ENCODE measurements around the gene RPS21. TPM values are rescaled to one million over a fixed set of nuclear protein-coding genes. Genes with fewer than 3 reads are reported as not detected.

Gene RPS21
- polyA plus RNA-seq, 1 donor from 2014 or later, result 1,633 TPM

- no peak overlapping the region for H3K4me2 ChIP-seq (ENCODE audit: low read length)
- H3K36me3 ChIP-seq (ENCODE audit: insufficient read depth, low read length), result no peaks in the 10 kb centered on the region
- no peak overlapping the region for H3K4me3 ChIP-seq (ENCODE audit: low read length)
- no peak overlapping the region for H2AFZ ChIP-seq (ENCODE audit: low read depth, low read length)
- no peaks in the 10 kb centered on the region for H3K9me3 ChIP-seq (ENCODE audit: low read length)
- H3K27ac ChIP-seq (ENCODE audit: low read length), result no peak overlapping the region
- H4K20me1 ChIP-seq (ENCODE audit: insufficient read depth), result no peaks in the 10 kb centered on the region
- no peaks in the 10 kb centered on the region for H3K9me2 ChIP-seq (ENCODE audit: insufficient read depth, low read length)
- no peaks in the 10 kb centered on the region for H3K27me3 ChIP-seq (ENCODE audit: insufficient read depth, low read depth, low read length)
- TF ChIP-seq POLR2AphosphoS5 (IDR thresholded peaks at IDR 0.05), result no peak
- no peak for TF ChIP-seq EP300 (conservative IDR thresholded peaks at IDR 0.05; ENCODE audit: poor library complexity, severe bottlenecking)
- TF ChIP-seq MXI1 (conservative IDR thresholded peaks at IDR 0.05; ENCODE audit: poor library complexity, severe bottlenecking), result no peak
- TF ChIP-seq SMC3 (conservative IDR thresholded peaks at IDR 0.05; ENCODE audit: poor library complexity), result no peak
- TF ChIP-seq RAD21 (conservative IDR thresholded peaks at IDR 0.05), result no peak
- no peak for TF ChIP-seq TAF1 (IDR thresholded peaks at IDR 0.05; ENCODE audit: low read depth)
- TF ChIP-seq CTCF (IDR thresholded peaks at IDR 0.05; ENCODE audit: poor library complexity, severe bottlenecking), result no peak
- TF ChIP-seq EZH2 (IDR thresholded peaks at IDR 0.05; ENCODE audit: borderline replicate concordance, insufficient read depth, low read length, poor library complexity, severe bottlenecking), result no peak
- TF ChIP-seq REST (IDR thresholded peaks at IDR 0.05; ENCODE audit: borderline replicate concordance), result no peak
- H3K79me2 ChIP-seq (replicated peaks; ENCODE audit: insufficient read depth, low read length), result no peaks in the 10 kb centered on the region
- H3K9ac ChIP-seq (ENCODE audit: low read length), result no peak overlapping the region
- no peaks in the 10 kb centered on the region for H3F3A ChIP-seq (ENCODE audit: insufficient read depth, low read length, poor library complexity, severe bottlenecking)
Measured at GRCh38 chr20:62368392-62368975, 18.4 kb upstream of the RPS21 start.

- H3K27me3 ChIP-seq (ENCODE audit: insufficient read depth, low read depth, low read length), result no peaks in the 10 kb centered on the region
- H3K4me3 ChIP-seq (ENCODE audit: low read length), result no peak overlapping the region
- H3K79me2 ChIP-seq (replicated peaks; ENCODE audit: insufficient read depth, low read length), result no peaks in the 10 kb centered on the region
- H3K4me2 ChIP-seq (ENCODE audit: low read length), result no peak overlapping the region
- no peaks in the 10 kb centered on the region for H3F3A ChIP-seq (ENCODE audit: insufficient read depth, low read length, poor library complexity, severe bottlenecking)
- TF ChIP-seq CTCF (IDR thresholded peaks at IDR 0.05; ENCODE audit: poor library complexity, severe bottlenecking), result no peak
- no peak for TF ChIP-seq REST (IDR thresholded peaks at IDR 0.05; ENCODE audit: borderline replicate concordance)
- TF ChIP-seq EZH2 (IDR thresholded peaks at IDR 0.05; ENCODE audit: borderline replicate concordance, insufficient read depth, low read length, poor library complexity, severe bottlenecking), result no peak
- no peak for TF ChIP-seq POLR2AphosphoS5 (IDR thresholded peaks at IDR 0.05)
- TF ChIP-seq SMC3 (conservative IDR thresholded peaks at IDR 0.05; ENCODE audit: poor library complexity), result no peak
- no peak for TF ChIP-seq RAD21 (conservative IDR thresholded peaks at IDR 0.05)
- no peak for TF ChIP-seq TAF1 (IDR thresholded peaks at IDR 0.05; ENCODE audit: low read depth)
- no peak for TF ChIP-seq MXI1 (conservative IDR thresholded peaks at IDR 0.05; ENCODE audit: poor library complexity, severe bottlenecking)
- TF ChIP-seq EP300 (conservative IDR thresholded peaks at IDR 0.05; ENCODE audit: poor library complexity, severe bottlenecking), result no peak
- no peak overlapping the region for H2AFZ ChIP-seq (ENCODE audit: low read depth, low read length)
- no peak overlapping the region for H3K27ac ChIP-seq (ENCODE audit: low read length)
- H4K20me1 ChIP-seq (ENCODE audit: insufficient read depth), result no peaks in the 10 kb centered on the region
- H3K9me3 ChIP-seq (ENCODE audit: low read length), result no peaks in the 10 kb centered on the region
- H3K36me3 ChIP-seq (ENCODE audit: insufficient read depth, low read length), result no peaks in the 10 kb centered on the region
- H3K9ac ChIP-seq (ENCODE audit: low read length), result peak overlapping the region; percentile 23
- no peaks in the 10 kb centered on the region for H3K9me2 ChIP-seq (ENCODE audit: insufficient read depth, low read length)
Measured at GRCh38 chr20:62368976-62369814, 17.7 kb upstream of the RPS21 start.

Measured in neural cell (in vitro differentiated cells).